HG02970 (cell line): ENCODE results near the gene HYAL2.
A peak's percentile ranks its signal among the peaks of the same experiment; 100 is the strongest.
"Not testable (repeated sequence)": the region's sequence is repeated elsewhere in the genome, so short reads cannot be mapped to it uniquely, and the experiment has no call there.

Experiments
- ATAC-seq: cut with Tn5 transposase; IDR thresholded peaks from one replicate; pipeline ENCODE4 v1.9.1; 2021; ENCODE audit warnings: mild to moderate bottlenecking, moderate library complexity, moderate number of reproducible peaks; ENCODE audit not compliant: unreplicated experiment, low FRiP score

The HYAL2 gene

DNA sequence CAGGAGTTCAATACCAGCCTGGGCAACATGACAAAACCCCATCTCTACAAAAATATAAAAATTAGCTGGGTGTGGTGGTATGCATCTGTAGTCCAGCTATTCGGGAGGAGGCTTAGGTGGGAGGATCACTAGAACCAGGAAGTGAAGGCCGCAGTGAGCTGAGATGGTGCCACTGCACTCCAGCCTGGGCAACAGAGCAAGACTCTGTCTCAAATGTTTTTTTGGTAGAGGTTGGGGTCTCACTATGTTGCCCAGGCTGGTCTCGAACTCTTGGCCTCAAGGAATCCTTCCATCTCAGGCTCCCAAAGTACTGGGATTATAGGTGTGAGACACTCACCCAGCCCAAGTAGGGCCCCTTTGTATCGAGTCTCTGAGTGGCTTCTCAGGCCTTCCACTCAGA is 28.5 kb downstream of the HYAL2 start:
- no peak for ATAC-seq

DNA sequence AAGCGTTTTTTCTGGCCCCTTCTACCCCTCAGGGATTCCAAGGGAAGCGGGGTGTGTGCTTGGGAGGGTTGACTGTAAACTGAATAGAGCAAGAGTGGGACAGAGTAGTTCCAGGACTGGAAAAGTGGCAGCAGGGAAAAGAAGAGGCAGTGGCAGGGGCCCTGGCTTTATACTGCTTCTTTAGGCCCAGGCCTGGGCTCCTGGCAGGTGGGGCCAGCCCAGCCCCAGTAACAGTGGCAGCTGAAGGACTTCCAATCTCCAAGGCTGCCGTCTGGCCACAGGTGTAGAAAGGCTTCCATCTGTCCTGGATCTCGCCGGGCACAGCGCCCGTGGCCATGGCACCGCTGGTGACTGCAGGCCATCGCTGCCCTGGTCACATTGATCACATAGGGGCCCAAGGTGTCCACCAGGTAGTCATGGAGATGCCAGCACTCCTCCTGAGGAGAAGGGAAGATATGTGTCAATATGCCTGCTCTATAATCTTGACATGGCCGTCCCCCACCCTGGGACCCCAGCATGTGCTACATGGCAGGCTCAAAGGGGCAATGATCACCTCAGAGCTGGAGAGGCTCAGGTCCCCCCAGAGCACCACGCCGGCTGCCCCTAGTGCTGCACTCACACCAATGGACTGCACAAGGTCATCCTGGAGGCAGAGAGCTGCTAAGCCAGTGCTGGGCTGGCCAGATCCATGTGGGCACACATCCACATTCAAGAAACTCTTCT is 29.3 kb downstream of the HYAL2 start:
- ATAC-seq, result no peak

DNA sequence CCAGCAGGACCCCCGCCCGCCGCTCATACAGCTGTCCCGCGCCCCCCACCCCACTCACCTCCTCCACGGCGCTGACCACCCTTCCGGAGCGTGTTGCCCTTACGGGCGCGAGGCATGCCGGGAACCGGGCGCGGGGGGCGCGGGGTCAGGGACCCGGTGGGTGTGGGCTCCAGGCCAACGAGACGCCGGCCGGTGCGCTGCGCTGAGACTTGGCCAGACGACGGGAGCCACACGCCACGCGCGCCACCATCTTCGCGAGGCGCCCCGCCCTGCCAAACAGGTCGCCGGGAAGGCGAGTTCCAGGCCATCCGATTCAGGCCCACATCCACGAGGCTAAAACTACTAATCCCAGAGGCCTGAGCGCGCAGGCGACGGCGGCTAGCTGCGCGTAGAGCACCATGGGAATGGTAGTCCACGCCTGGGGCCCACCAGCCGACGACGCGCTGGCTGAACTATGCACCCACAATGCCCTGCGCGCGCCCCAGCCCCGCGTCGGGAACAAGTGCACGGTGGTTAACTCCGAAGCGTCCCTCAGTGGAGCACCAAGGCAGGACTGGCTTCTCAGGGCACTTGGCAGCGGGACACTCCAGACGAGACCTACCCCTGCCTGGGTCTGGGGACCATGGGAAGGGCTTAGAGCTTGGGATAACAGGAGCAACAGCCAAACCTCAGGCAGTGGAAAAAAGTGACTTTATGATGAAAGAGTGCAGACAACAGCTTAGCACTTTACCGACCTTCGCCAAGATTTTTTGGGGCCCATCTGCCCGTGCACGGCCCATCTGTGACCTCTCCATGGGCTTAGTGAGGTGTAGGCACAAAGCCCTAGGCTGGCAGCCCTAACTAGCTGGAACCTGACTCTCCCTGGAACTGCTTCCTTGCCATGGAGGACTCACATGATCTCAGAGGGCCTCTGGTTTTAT is 30.1 kb downstream of the HYAL2 start, which contains the start of gene IFRD2:
Gene IFRD2 (minus strand): TSS at position 271 of the 920 bp plus-strand sequence. CDS start 155 bp downstream, at position 116.
- peak; percentile 92 for ATAC-seq

DNA sequence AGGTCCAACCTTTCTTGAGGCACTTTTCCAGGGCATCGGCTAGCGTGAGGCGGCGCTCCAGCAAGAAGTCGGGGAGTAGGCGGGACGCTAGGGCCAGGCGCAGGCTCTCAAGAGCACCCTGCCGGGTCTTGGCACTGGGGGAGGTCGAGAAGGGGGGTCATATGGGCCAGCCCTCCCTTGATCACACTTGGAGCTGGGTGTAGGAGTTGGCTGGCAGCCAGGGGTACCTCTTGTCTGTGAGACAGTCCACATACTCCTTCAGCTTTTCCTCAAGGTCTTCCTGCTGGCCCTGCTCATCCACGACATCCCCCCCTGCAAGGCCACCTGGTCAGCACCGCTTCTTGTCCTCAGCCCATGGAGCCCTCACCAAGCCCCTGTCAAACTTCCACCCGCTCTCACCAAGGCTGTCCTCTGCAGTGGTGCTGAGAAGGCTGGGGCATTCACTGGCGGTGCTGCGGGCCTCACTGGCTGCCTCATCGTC is 32.3 kb downstream of the HYAL2 start:
- ATAC-seq, result no peak

DNA sequence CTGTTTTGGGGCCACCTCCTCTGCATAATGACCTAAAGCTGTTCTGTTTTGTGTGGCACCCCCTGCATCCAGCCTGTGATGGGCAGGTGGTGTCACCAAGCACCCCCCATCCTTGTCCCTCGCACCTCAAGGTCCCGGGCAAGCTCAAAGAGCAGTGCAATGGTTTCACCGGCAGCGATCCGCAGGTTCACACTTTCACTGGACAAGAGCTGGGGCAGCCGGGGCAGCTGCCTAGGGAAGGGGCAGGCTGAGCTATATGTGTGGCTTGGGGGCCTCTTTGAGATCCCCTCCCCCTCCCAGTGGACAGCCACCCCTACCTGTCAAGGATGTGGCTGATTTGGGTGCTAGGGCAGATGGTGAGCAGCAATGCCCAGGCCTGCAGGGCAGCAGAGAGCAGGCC is 33.4 kb downstream of the HYAL2 start:
- ATAC-seq, result no peak

DNA sequence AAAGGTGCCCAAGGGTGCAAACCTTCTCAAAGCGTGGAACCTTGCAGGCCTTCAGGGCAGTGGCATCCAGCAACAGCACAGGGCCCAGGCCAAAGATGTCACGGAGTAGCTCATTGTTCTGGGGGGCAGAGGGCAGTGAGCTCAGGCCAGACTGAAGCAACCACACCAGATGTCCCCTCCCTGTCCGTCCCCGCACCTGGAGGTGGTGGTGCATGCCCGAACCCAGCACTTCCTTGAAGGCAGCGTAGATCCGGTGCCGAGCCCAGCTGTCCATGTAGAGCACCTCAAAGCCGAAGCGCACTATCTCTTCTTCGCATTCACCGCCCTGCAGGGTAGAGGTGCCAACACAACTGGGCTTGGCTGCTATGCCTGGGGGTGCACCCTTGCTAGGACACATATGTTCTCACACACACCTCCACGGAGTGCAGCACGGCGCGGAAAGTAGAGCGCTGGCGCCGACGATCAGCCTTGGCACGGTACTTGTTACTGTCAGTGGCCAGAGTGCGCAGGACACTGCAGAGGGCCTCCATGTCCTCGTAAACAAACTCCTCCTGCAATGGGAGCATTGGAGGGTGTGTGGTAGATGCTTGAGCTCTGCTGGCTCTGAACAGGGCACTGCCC is 34.0 kb downstream of the HYAL2 start:
- ATAC-seq, result no peak

DNA sequence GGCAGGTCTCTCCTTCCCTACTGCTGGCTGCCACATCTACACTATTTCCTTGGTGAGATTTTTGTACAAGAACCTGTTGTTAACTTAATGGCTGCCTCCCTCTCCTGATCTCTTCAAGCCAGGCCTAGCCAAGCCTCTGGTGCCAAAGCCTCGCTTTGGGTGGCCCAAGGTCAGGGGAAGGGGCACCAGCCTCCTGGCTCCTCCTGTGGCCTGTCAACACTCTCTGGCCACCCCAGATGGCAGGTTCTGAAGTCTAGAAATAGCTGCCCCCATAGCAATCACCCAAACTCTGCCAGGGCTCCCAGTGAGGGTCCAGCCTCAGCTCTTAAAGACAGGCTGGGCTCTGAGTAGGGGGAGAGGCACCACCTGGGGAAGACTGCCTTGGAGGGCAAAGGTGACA is 35.3 kb downstream of the HYAL2 start:
- ATAC-seq, result no peak

DNA sequence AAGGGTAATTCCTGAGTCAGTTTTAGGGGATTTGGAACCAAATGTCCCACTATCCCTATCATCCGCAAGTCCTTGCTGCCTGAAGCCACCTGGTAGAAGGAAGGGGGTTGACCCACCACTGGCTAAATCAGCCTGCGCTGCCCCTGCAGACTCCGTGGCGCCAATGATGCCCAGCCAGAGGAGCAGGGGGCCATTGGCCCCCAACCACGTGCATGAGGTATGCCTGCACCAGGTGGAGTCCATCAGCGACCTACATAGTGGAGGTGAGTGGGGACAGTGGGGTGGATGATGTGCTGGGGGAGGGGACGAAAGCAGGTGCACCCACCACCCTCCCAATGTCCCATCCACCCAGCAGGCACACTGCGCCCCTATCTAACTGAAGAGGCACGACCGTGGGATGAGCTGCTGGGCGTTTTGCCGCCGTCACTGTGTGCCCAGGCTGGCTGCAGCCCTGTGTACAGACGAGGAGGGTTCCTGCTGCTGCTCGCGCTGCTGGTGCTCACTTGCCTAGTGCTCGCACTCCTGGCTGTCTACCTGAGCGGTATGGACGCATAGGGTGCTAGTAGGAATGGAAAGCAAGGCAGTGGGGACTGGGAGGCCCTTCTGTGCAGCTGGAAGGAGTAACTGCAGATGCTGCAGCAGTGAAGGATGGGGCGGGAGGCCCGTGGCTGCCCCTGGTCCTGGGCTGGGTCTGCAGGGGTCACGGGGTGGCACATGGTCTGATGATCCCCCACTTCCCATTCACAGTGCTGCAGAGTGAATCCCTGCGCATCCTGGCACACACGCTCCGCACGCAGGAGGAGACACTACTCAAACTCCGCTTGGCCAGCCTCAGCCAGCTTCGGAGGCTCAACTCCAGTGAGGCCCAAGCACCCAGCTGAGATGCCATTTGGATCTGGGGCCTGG is 36.0 kb downstream of the HYAL2 start:
- ATAC-seq, result no peak

DNA sequence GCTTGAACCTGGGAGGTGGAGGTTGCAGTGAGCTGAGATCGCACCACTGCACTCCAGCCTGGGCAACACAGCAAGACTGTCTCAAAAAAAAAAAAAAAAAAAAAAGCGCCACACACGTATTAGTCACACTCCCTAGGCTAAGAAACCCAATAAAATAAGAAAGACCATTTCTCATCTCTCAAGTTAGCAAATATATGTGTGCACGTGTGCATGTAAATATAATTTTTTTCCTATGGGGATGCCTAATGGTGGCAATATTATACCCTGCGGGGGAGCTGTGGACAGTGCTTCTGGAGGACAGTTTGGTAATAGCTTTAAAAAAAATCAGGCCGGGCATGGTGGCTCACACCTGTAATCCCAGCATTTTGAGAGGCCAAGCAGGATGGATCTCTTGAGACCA is 38.4 kb downstream of the HYAL2 start:
- ATAC-seq, result not testable (repeated sequence)

DNA sequence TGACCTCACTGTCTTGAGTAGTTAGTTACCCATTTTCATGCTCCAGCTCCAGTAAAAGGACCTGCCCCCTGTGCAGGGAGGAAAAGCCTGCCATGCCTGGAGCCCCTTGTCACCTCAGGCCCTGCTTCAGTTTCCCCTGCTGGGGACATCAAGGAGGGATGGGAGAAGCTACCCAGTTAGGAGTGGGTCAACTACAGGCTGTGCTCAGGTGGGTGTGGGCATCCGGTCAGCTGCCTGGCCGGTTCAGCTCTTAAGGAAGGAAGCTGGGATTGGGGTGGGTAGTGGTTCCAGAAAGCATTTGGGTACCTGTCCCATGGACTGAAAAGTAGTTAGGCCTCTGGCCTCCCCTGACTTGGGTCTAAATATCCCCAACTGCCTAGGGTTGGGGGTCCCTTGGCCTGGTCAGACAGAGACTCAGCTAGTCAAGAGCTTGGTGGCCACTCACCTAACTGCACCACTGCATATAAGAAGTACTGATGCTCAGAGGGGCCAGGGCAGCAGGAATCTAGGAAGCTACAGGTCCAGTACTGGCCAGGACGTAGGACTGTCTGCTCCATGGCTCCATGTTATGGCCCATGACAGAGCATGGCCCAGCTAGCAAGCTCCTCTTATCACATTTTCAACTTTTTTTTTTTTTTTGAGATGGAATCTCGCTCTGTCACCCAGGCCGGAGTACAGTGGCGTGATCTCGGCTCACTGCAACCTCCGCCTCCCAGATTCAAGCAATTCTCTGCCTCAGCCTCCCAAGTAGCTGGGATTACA is 43.1 kb downstream of the HYAL2 start:
- ATAC-seq, result no peak

DNA sequence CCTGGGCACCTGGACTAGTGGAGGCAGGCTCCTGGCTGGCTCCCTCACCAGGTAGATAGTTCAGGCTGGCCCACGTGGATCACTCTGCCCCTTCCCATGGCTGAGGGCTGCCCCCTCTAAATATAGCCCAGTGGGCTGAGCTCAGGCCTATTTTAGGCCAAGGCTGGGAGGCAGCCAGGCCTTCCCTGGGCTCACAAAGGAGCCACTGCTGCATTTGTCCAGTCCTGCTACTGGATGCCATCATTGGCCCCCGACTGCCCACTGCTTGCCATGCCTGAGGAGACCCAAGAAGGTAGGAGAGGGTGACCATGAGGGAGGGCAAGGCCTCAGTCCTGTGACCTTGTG is 43.7 kb downstream of the HYAL2 start, which contains the start of gene LSMEM2:
Gene LSMEM2 (plus strand): TSS at position 208 of the 345 bp plus-strand sequence. CDS start 27 bp downstream, at position 235.
- ATAC-seq, result no peak

DNA sequence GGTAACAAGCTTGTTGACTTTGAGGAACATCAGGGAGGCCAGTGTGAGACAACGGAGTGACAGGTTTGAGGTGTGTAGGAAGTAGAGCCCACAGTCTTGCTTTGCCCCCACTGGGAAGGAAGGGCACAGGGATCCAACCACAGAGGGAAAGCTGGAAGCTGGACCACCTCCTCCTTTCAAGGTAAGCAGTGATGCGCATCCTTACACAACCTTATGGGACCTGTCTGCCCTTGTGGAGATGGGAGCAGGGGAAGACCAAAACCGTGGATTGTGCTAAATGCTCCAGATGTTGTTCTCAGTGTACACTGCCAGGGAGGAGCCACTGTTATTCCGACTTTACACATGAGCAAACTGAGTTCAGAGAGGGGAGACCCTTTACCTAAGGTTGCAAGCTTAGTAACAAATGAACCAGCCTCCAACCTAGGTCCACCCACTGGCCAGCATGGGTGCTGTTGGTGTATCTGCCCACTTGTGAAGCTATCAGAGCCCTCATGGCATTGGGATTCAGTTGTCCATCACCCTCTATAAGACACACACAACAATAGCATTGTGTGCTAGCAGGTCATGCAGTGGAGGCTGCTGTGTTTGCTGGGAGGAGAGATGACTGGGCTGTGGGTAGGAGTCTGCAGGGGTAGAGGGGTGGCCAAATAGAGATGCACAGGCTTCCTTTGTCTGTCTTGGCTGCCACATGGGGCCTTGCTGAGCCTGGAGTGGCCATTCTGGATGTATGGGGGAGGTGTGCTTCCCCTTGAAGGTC is 44.2 kb downstream of the HYAL2 start:
- no peak for ATAC-seq

DNA sequence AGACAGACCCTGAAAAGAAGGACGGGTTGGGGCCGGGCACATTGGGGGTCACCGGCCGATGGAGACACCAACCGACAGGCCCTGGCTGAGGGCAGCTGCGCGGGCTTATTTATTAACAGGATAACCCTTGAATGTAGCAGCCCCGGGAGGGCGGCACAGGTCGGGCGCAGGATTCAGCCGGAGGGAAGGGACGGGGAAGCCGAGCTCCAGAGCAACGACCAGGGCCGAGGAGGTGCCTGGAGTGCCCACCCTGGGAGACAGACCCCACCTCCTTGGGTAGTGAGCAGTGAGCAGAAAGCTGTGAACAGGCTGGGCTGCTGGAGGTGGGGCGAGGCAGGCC is 45.8 kb downstream of the HYAL2 start:
- no peak for ATAC-seq

DNA sequence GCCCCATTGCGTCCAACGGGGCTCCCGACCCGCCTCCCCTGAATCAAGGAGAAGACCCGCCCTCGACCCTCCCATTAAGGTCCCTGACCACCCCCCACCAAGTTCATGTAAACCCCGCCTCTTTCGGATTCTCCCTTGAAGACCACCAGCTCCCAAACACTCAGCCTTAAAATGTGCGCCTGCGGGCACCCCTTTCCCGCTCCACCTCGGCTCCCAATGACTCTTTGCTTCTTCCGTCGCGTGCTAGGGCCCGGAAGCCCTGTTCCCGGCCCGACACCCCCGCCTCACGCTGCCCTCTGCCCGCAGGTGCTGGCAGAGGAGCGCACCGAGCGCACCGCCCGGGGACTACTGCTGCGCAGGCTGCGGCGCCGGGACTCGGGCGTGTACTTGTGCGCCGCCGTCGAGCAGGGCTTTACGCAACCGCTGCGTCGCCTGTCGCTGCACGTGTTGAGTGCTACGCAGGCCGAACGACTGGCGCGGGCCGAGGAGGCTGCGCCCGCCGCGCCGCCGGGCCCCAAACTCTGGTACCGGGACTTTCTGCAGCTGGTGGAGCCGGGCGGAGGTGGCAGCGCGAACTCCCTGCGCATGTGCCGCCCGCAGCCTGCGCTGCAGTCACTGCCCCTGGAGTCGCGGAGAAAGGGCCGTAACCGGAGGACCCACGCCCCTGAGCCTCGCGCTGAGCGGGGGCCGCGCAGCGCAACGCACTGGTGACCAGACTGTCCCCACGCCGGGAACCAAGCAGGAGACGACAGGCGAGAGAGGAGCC is 46.4 kb downstream of the HYAL2 start:
- no peak for ATAC-seq

DNA sequence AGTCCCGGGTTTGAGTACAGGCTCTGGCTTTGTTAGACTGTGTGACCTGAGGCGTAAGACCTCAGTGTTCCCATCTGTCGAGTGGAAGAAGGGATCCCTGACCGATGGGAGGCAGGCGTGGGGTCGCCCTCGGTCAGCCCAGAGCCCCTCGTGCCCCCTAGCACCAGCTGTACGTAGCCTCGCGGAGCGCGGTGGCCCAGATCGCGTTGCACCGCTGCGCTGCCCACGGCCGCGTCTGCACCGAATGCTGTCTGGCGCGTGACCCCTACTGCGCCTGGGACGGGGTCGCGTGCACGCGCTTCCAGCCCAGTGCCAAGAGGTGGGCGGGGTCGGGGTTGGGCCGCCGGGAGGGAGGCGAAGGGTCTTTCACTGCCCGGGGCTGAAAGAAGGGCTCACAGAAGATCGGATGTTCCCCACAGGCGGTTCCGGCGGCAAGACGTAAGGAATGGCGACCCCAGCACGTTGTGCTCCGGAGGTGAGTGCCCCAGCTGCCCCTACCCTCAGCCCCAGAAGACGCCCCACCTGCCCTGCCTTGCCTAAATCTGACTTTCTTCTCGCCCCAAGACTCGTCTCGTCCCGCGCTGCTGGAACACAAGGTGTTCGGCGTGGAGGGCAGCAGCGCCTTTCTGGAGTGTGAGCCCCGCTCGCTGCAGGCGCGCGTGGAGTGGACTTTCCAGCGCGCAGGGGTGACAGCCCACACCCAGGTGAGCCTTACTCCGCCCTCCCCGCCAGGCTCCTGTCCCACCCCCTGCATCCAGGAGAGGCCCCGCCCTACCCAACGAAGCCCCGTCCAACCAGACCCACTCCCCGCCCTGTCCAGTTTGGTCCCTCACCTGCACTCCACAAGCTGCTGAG is 47.2 kb downstream of the HYAL2 start:
- no peak for ATAC-seq

DNA sequence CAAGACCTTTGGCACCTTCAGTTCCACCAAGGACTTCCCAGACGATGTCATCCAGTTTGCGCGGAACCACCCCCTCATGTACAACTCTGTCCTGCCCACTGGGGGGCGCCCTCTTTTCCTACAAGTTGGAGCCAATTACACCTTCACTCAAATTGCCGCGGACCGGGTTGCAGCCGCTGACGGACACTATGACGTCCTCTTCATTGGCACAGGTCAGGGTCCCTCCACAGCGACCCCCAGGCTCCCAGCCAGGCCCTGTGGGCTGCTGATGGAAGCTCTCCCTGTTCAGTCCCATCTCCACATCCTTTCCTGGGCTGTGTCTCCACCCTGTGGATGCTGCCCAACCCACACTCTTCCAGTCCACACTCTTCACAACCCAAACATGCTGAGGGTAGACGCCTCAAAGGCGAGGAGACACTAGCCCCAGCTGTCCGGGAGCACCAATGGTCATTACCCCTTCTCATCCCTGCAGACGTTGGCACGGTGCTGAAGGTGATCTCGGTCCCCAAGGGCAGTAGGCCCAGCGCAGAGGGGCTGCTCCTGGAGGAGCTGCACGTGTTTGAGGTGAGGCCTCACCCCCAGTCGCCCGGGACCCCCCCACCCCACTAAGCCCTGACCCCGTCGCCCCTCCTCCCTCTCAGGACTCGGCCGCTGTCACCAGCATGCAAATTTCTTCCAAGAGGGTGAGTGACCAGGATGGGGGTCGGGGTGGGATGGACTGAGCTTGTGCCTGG is 48.0 kb downstream of the HYAL2 start:
- ATAC-seq, result no peak
